Measurements from ENCODE around the gene MYO7B. TPM values are rescaled to one million over a fixed set of nuclear protein-coding genes. Genes with fewer than 3 reads are reported as not detected.

The MYO7B gene
- total and polyA plus RNA-seq, 2 donors (not counting 1 experiment from before 2014, with no cell fraction given): 5.0 to 68.2 TPM

- H3K36me3 ChIP-seq (replicated peaks in 1 of 2; ENCODE audit: control extremely low read depth in 1 of 2, control insufficient read depth in 1 of 2, extremely low read depth in 1 of 2, insufficient read depth in 2 of 2, low read length in 1 of 2): no peaks in the 10 kb centered on the region
- WGBS (ENCODE audit: insufficient coverage): 94% methylated on average over 20 of the region's 21 CpGs
- H3K9me3 ChIP-seq (ENCODE audit: control extremely low read depth in 1 of 3, control insufficient read depth in 2 of 3, insufficient read depth in 1 of 3, low read length in 2 of 3): no peaks in the 10 kb centered on the region
- H3K4me1 ChIP-seq (ENCODE audit: control insufficient read depth in 2 of 2, insufficient read depth in 2 of 2, low read length in 2 of 2): peaks cover 27 to 78% of the 10 kb centered on the region in 2 donors
- H3K4me2 ChIP-seq (replicated peaks; ENCODE audit: low read depth, low read length, poor library complexity, severe bottlenecking): no peak overlapping the region
- no peak overlapping the region for H3K27ac ChIP-seq (ENCODE audit: low read length in 2 of 2)
- no peaks in the 10 kb centered on the region for H4K20me1 ChIP-seq (ENCODE audit: control insufficient read depth, insufficient read depth, low read length, poor library complexity, severe bottlenecking)
- no peak overlapping the region for H2AFZ ChIP-seq (ENCODE audit: insufficient read depth, low read depth, low read length, poor library complexity, severe bottlenecking)
- H3K27me3 ChIP-seq (replicated peaks in 1 of 4; ENCODE audit: control extremely low read depth in 1 of 4, control insufficient read depth in 3 of 4, insufficient read depth in 4 of 4, low read length in 3 of 4): no peaks in the 10 kb centered on the region
- intact Hi-C loops (cut with micrococcal nuclease): no loop called here
- Mint-ChIP-seq H3K4me1 (peaks cover 77% of the 10 kb centered on the region), H3K9me3 (ENCODE audit: insufficient read depth) (no peaks in the 10 kb centered on the region), H3K27me3 (no peaks in the 10 kb centered on the region), H3K4me3 (peak overlapping the region; percentile 44), H3K27ac (peak overlapping the region; percentile 77)
- ChIA-PET POLR2A (no interaction called here), CTCF (interaction anchor here (1.1 kb wide), 1 partner anchor 9 kb away, joined by 3 read pairs; no protein-coding TSS in a partner anchor)
- TF ChIP-seq CTCF (IDR thresholded peaks at IDR 0.05): no peak
- TF ChIP-seq EZH2 (IDR thresholded peaks at IDR 0.05; ENCODE audit: borderline replicate concordance, insufficient read depth, low read depth, low read length, poor library complexity, severe bottlenecking): no peak
- no peak overlapping the region for H3K4me3 ChIP-seq (ENCODE audit: control extremely low read depth in 1 of 5, extremely low read depth in 1 of 5, insufficient read depth in 1 of 5, low read depth in 2 of 5, low read length in 4 of 5)
- no peak overlapping the region for H3K9ac ChIP-seq (ENCODE audit: low read length)
- no peaks in the 10 kb centered on the region for H3K79me2 ChIP-seq (ENCODE audit: control insufficient read depth, insufficient read depth, low read length)
- ATAC-seq (ENCODE audit: low read depth) (no peak), DNase-seq (no peak)
Measured at GRCh38 chr2:127622561-127623387, 87.3 kb downstream of the MYO7B start.

Measured in B cell (primary cell).